GM13976 (cell line): ENCODE data around the gene TLR8.
"Not testable (repeated sequence)": the region's sequence is repeated elsewhere in the genome, so short reads cannot be mapped to it uniquely, and the experiment has no call there.

Experiments
- DNase-seq: peaks from one replicate; pipeline ENCODE4 v3.0.0; 2012; ENCODE audit warnings: low spot score
- in situ Hi-C: fragments of 300-500 bp; cut with MboI; formaldehyde crosslinking; loops from one replicate; pipeline ENCODE4 v1.12.0; 2022; ENCODE audit warnings: low sequenced_read_pairs, mixed read lengths, inconsistent platforms; ENCODE audit not compliant: unreplicated experiment
- TF ChIP-seq, protein P1 (sequence below): IDR thresholded peaks from 2 replicates; pipeline ENCODE4 v1.5.1; 2012; ENCODE audit warnings: borderline replicate concordance, mild to moderate bottlenecking; ENCODE audit not compliant: insufficient read depth; ENCODE audit errors: extremely low read depth, missing control alignments, control extremely low read depth

The TLR8 gene

DNA sequence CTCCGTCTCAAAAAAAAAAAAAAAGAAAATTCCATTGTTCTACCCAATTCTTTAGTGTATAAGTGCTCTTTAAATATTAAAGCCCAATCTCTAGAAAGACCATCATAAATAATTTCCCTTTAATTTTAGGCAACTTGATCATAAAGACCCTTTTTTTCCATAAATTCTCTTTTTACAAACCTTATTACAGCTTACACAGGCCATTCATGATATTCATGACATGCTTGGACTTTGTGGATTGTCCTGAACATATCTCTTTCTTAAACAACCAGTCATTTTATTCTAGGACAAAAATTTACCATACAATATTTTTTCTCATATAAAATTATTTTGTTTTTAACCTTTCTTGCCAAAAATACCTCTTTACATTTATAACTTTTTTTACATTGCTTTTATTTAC is 30.5 kb downstream of the TLR8 start:
- DNase-seq, result no peak
- in situ Hi-C loops, result no loop called here

DNA sequence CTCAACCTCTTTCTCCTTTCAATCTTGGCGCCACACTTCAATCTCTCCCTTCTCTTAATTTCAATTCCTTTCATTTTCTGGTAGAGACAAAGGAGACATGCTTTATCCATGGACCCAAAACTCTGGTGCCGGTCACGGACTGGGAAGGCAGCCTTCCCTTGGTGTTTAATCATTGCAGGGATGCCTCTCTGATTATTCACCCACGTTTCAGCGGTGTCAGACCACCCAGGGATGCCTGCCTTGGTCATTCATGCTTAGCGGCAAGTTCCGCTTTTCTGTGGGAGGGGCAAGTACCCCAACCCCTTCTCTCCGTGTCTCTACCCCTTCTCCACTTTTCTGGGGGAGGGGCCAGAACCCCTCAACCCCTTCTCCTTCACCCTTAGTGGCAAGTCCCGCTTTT is 34.1 kb downstream of the TLR8 start:
- DNase-seq, result not testable (repeated sequence)
- in situ Hi-C loops, result loop anchor here (10.0 kb wide), 1 partner anchor 544 kb away; no protein-coding TSS in a partner anchor

More for the DNA sequence above, 30.5 kb downstream of the TLR8 start:
- TF ChIP-seq, protein P1, sequence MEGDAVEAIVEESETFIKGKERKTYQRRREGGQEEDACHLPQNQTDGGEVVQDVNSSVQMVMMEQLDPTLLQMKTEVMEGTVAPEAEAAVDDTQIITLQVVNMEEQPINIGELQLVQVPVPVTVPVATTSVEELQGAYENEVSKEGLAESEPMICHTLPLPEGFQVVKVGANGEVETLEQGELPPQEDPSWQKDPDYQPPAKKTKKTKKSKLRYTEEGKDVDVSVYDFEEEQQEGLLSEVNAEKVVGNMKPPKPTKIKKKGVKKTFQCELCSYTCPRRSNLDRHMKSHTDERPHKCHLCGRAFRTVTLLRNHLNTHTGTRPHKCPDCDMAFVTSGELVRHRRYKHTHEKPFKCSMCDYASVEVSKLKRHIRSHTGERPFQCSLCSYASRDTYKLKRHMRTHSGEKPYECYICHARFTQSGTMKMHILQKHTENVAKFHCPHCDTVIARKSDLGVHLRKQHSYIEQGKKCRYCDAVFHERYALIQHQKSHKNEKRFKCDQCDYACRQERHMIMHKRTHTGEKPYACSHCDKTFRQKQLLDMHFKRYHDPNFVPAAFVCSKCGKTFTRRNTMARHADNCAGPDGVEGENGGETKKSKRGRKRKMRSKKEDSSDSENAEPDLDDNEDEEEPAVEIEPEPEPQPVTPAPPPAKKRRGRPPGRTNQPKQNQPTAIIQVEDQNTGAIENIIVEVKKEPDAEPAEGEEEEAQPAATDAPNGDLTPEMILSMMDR, result no peak

DNA sequence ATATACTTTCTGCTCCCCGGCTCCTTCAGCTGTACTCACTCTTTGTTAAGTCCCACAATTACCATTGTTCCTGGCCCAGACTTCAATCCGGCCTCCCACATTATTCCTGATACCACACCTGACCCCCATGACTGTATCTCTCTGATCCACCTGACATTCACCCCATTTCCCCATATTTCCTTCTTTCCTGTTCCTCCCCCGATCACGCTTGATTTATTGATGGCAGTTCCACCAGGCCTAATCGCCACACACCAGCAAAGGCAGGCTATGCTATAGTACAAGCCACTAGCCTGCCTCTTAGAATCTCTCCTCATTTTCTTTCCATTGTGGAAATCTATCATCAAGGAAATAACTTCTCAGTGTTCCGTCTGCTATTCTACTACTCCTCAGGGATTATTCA is 37.2 kb downstream of the TLR8 start:
- in situ Hi-C loops, result loop anchor here (10.0 kb wide), 1 partner anchor 541 kb away; no protein-coding TSS in a partner anchor
- DNase-seq, result not testable (repeated sequence)

DNA sequence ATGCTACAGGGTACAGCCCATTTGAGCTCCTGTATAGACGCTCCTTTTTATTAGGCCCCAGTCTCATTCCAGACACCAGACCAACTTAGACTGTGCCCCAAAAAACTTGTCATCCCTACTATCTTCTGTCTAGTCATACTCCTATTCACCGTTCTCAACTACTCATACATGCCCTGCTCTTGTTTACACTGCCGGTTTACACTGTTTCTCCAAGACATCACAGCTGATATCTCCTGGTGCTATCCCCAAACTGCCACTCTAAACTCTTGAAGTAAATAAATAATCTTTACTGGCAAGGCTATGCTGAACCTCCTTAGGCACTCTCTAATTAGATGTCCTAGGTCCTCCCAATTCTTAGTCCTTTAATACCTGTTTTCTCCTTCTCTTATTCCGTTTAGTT is 38.0 kb downstream of the TLR8 start:
- in situ Hi-C loops, result loop anchor here (10.0 kb wide), 1 partner anchor 540 kb away; no protein-coding TSS in a partner anchor
- not testable (repeated sequence) for DNase-seq

DNA sequence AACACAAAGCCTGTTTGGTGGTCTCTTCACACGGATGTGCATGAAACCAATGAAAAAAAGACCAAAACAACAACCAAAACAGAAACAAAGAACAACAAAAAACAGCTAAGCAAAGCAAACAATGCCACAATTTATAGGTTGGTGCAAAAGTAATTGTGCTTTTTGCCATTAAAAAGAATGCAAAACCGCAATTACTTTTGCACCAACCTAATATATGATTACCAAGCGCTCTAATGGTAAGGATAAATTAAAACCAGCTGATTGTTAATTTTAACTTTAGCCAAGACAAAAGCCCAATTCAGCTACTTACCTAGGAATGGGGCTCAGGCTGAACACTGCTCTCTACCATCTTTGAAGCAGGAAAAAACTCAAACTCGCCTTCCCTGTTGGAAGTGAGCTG is 39.1 kb downstream of the TLR8 start:
- TF ChIP-seq, protein P1, result no peak
- in situ Hi-C loops, result loop anchor here (10.0 kb wide), 1 partner anchor 539 kb away; no protein-coding TSS in a partner anchor
- DNase-seq, result no peak

DNA sequence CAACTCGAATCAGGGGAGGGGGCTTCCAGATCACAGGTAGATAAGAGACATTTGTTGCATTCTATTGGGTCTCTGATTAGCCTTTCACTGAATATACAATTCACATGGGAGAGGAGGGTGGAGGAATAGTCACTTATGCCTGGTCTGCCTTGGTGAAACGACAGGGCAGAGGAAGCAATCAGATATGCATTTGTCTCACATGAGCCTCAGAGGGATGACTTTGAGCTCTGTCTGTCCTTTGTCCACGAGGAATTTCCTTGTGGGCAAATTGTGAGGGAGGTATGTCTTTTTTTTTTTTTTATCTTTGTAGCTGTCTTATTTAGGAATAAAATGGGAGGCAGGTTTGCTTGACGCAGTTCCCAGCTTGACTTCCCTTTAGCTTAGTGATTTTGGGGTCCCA is 40.0 kb downstream of the TLR8 start:
- in situ Hi-C loops, result loop anchor here (10.0 kb wide), 1 partner anchor 538 kb away; no protein-coding TSS in a partner anchor
- TF ChIP-seq, protein P1, result no peak
- DNase-seq, result no peak

DNA sequence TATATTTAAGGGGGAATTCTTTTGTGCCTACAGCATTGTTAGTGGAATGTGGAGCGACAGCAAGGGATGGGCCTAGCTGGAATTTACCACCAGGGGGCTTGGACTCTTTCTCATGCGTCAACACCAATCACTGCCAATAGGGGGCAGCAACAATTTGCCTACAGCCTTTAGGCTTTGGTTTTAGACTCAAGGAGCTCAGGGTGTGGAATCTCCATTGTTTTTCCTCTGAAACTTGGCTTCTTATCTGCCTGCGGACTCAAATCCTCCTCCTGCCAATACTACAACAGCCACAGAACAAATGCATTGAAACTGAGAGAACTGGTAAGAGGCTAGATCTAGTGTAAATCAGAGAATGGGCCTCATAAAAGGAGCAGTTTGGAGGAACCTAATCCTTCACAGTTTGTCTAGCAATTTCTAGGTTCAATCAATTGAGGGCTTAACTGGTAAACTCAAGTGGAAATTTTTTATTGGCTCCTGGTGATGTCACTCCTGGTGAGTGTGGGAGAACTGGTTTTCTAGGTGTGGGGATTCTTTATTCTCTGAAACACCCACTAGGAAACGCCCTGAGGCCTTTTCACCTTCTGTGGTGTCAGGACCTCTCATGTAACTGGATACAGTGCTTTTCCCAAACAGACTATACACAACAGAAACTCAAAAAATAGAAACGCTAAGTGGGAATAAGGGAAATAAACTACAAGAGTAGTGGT is 40.6 kb downstream of the TLR8 start:
- TF ChIP-seq, protein P1, result peak; percentile 94
- no peak for DNase-seq
- in situ Hi-C loops, result loop anchor here (10.0 kb wide), 1 partner anchor 538 kb away; no protein-coding TSS in a partner anchor

DNA sequence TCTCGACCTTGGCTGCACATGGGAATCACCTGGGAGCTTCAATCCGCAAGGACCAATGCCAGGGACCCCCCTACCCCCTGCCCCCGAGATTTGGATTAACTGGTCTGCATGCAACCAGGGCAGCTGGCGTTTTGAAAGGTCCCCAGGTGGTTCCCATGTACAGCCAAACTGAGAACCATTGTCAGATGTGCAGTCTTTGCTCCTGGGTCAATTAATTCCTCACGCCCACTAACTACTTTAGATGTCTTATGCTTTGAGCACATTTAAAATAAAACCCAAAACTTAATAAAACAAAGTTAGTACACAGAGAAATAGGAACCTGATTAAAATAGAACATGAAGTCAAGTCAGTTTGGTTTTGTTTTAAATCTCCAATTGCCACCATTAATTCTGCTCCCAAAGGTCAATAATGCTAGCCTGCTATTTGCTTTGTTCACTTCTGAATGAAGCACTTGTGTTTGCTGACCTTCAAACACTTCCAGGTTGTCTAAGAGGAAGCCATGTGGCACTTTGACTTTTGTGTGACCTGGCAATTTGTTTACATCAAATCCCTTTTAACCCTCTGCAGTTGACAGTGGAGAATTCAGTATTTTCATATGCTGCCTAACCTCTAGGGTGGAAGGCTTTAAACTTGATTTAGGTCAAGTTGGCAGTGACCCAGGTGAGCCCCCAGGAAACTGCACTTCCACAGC is 41.3 kb downstream of the TLR8 start:
- in situ Hi-C loops, result loop anchor here (10.0 kb wide), 1 partner anchor 537 kb away; no protein-coding TSS in a partner anchor
- DNase-seq, result no peak
- TF ChIP-seq, protein P1, result no peak
